HTERT RPE-1 (cell line): ENCODE measurements around the gene HLA-E.

Source experiments
- in situ Hi-C: fragments of 300-500 bp; cut with MboI; formaldehyde crosslinking; loops from 4 replicates; pipeline ENCODE4 v1.14.3; 2020; ENCODE audit warnings: low sequenced_read_pairs

HLA-E gene

GRCh38 chr6:30533460-30534294 lies 44.4 kb downstream of the HLA-E start:
- in situ Hi-C loops: no loop called here

GRCh38 chr6:30537931-30538330 lies 48.6 kb downstream of the HLA-E start:
- in situ Hi-C loops: no loop called here

GRCh38 chr6:30541515-30542403 lies 52.5 kb downstream of the HLA-E start:
- in situ Hi-C loops: no loop called here

DNA sequence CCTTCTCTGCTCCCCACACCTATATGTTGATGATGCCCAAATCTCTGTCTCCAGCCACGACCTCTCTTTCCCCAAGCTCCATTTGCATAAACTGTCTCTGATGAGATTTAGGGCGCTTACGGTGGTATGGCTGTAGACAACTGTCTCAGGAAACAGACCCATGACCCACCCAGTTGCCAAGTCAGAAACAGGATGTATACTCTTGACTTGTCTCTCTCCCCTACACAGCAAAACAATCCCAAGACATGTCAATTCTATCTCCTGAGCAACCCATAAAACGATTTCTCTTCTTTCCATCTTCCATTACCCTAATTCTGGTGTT lies 53.1 kb downstream of the HLA-E start:
- in situ Hi-C loops: no loop called here

DNA sequence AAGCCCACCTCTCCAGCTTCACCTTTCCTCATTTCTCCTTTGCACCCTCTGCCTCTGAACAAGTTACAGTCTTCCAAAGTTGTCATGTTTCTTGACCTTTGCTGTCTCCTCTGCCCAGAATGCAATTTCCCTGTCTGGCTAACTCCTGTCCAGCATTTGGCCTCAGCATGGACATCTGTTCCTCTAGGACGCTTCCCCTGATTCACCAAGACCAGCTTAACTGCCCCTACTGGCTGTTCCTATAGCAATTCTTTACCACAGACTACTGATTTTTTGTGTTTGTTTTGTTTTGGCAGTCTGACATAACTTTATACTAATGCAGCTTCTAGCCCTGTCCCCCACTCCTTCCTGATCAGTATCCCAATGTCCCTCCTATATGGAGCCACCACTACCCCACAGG lies 53.6 kb downstream of the HLA-E start:
- in situ Hi-C loops: no loop called here
